HUDEP-2 (cell line): ENCODE measurements around the gene RNF20.
A peak's percentile ranks its signal among the peaks of the same experiment; 100 is the strongest.
"Not testable (repeated sequence)": the region's sequence is repeated elsewhere in the genome, so short reads cannot be mapped to it uniquely, and the experiment has no call there.

Experiments
- DNase-seq, 76 experiments: peaks; one replicate each; lab custom pipeline; 2025; ENCODE audit not compliant: unreplicated experiment in 76 of 76; lab: John Stamatoyannopoulos, UW

The RNF20 gene

GRCh38 chr9:101528015-101528414 lies 5.6 kb upstream of the RNF20 start:
- DNase-seq = no peak

GRCh38 chr9:101530076-101530711 lies 3.5 kb upstream of the RNF20 start:
- peak in 66 of 76 experiments; percentile 1 to 84 (median 48) for DNase-seq

DNA sequence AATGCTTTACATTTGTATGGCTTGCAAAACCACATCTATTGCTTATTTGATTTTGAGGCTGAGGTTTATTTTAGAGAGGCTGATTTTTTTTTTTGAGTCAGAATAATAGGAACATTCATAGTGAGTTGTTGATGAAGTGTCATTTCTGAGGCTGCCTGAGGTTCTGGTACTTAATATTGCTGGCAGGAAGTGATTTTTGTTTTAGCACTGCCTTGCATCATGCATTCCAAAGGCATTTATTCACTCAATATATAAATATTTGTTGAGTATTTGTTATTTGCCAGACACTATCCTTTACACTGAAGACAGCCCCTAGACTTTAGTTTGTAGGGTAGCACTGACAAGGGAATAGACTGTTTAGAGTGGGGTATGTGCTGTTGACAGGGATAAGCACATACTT lies 2.7 kb downstream of the RNF20 start:
- no peak for DNase-seq

GRCh38 chr9:101536938-101537337 lies 3.3 kb downstream of the RNF20 start:
- DNase-seq = peak in 25 of 76 experiments; percentile 0 to 29 (median 14)

DNA sequence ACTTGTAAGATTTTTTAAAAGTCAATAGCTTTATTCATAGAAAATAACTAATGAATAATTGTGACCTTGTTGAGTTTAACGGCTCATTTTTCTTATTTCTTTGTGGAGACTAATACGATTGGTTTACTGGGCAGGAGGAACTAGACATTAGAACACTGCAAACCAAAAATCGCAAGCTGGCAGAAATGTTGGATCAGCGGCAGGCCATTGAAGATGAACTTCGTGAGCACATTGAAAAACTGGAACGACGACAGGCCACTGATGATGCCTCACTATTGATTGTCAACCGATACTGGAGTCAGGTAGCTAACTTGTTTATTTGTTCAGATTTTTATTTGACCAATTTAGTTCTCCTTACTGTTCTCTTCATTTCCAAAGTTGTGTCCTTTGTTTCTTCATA lies 6.4 kb downstream of the RNF20 start:
- no peak for DNase-seq

DNA sequence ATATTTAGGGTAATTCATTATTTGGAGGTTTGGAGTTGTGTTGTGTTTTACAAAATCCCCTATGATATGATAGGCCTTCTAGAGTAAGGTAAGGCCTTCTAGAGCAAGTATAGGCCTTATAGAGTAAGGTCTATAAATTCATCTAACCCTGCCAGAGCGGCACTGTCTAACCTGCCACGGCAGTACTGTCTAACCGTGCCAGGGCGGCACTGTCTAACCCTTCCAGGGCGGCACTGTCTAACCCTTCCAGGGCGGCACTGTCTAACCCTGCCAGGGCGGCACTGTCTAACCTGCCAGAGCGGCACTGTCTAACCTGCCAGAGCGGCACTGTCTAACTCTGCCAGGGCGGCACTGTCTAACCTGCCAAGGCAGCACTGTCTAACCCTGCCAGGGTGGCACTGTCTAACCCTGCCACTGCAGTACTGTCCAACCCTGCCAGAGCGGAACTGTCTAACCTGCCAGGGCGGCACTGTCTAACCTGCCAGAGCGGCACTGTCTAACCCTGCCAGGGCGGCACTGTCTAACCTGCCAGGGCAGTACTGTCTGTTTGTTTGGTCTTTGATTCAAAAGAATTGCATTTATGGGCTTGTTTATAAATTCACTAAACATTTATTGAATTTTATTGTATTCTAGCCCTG lies 9.6 kb downstream of the RNF20 start:
- DNase-seq = no peak

DNA sequence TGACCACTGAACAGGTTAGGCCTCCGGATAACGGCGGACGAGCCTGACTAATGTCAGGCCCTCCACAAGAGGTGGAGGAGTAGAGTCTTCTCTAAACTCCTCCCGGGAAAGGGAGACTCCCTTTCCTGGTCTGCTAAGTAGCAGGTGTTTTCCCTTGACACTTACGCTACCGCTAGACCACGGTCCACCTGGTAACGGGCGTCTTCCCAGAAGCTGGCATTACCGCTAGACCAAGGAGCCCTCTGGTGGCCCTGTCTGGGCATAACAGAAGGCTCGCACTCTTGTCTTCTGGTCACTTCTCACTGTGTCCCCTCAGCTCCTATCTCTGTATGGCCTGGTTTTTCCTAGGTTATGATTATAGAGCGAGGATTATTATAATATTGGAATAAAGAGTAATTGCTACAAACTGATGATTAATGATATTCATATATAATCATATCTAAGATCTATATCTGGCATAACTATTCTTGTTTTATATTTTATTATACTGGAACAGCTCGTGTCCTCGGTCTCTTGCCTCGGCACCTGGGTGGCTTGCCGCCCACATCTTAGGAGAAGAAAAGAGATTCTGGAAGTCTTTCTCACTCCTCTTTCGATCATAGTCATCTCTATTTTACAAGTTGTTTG lies 15.9 kb downstream of the RNF20 start:
- not testable (repeated sequence) for DNase-seq

- no peak for DNase-seq
Measured at GRCh38 chr9:101561740-101562139, 28.1 kb downstream of the RNF20 start.

GRCh38 chr9:101562966-101563365 lies 29.3 kb downstream of the RNF20 start:
- DNase-seq = no peak

GRCh38 chr9:101564252-101564651 lies 30.6 kb downstream of the RNF20 start:
- DNase-seq = no peak

DNA sequence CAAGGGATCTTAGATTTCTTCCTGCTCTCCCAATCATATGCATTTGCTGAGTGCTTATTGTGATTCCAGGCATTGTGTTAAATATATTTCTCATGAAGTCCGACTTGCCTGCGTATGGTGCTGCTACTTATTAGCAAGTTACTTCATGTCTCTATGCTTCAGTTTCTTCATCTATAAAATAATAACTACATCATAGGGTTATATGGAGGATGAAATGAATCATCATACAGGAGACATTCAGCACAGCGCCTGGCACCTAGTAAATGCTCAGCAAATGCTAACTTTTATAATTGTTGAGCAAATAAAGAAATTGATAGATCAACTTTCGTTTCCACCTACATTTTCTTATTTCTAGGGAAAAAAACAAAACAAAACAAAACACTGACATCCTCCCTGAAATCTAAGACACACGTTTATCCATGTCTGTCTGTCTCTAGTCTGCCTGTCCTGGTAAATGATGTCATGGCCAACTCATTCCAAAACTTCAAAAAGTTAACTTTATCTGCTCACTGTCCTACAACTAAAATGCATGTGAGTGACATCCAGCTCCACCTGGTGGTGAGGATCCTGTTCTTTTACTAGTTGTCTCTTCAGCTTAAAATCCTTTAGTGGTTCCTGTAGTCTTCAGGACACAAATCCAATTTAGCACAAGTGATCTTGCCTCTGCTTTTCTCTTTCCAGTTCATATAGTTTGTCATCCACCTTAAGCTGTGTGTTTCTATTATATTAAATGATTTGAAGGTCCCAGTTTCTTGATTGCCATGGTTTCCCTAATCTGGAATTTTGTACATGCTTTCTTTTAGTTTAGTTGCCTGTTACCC lies 33.5 kb downstream of the RNF20 start:
- peak in 37 of 76 experiments; percentile 5 to 58 (median 26) for DNase-seq

GRCh38 chr9:101567725-101568350 lies 34.2 kb downstream of the RNF20 start:
- DNase-seq = peak in 10 of 76 experiments; percentile 3 to 38 (median 12)

DNA sequence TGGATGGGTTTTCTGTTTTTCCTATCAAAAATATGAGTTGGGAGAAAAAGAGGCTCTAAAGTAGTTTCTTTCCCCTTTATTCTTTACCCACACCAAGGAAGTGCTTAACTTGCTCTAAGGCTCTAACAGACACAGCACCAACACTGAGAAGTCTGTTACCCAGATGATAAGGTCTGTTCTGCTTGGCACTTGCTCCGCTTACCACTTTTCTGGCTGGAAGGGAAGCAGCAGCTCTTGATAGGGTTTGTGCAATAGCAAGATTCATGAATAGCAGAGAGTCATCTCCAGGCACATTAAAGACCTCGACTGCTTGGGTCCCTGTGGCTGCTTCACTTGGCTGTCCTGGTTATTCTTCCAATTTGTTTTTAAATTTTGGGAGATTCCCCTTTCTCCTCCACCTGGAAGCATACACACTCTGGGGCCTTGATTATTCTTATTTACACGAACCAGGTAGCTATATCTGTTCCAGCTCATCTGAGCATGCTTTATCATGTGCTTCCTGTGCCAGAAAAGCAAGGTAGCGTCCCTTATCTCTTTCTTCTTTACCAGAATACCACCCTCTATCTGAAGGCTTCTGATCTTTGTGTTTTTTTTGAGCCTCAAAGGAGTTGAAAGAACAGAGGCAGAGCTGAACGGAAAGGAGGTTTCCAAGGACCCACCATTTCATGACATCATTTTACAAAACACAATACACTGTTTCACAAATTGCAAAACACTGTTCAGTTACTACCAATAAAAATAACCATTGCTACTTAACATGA lies 36.3 kb downstream of the RNF20 start:
- DNase-seq = peak in 75 of 76 experiments; percentile 12 to 93 (median 71)

DNA sequence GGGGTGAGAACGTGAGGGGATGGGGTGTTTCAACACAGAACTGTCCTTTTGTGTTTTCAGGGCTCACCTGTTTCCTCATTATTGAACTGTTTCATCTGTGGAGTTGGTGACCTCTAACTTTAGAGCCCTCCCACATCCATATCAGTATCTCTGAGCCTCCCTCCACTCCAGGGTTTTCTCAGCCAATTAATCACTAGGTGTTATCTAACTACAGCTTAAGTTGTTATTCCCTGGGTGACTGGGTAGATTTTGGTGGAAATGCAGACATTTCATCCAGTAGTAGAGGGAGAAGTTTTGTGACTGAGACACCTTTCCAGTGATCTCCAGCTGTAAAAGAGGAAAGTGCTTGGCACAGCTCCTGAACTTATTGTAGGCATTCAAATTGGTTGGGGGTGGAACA lies 37.5 kb downstream of the RNF20 start:
- DNase-seq = peak in 29 of 76 experiments; percentile 5 to 63 (median 27)

GRCh38 chr9:101572316-101572715 lies 38.7 kb downstream of the RNF20 start:
- no peak for DNase-seq

- DNase-seq = no peak
Measured at GRCh38 chr9:101574731-101575333, 41.2 kb downstream of the RNF20 start.

DNA sequence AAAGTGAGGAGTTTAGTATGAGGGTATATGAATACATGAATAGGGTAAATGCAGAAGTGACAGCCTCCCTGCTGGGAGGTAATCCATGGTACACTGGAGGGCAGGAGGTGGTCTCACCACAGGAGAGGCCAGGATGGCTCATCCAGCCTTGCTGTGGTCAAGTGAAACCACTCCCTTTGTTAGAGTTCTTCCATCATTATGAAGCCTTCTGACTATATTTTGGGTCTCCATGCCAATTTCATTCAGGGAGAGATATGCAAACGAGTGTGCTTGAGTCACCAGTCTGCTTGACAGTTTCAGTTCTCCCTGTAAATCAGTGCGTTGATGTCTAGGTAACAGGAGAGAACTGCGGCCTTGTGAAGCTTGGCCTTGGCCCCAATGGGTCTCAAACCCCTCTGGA lies 44.7 kb downstream of the RNF20 start:
- DNase-seq = no peak

- DNase-seq = no peak
Measured at GRCh38 chr9:101579711-101580545, 46.3 kb downstream of the RNF20 start.

- DNase-seq = no peak
Measured at GRCh38 chr9:101582553-101582952, 48.9 kb downstream of the RNF20 start.
